Activated naive CD8-positive, alpha-beta T cell treated with anti-CD3 and anti-CD28 coated beads, Interleukin-2, amount 10 ng/mL, durations not matched to agents 7 days and 5 days (primary cell): Measurements from ENCODE around the gene BCAS3. TPM values are rescaled to one million over a fixed set of nuclear protein-coding genes. Genes with fewer than 3 reads are reported as not detected.
A peak's percentile ranks its signal among the peaks of the same experiment; 100 is the strongest.

ENCODE experiments used
- ATAC-seq: fragments of 150-1000 bp; cut with Tn5 transposase; one replicate; pipeline ENCODE4 v1.10.0; 2021; ENCODE audit warnings: low read depth, moderate library complexity
- POLR2A ChIA-PET: fragments of 350-600 bp; sonication (Branson Sonifier 250); formaldehyde crosslinking; loops from one replicate; lab custom pipeline; 2021; ENCODE audit warnings: antibody characterized with exemption; lab: Charles Lee
- DNase-seq: peaks from one replicate; pipeline ENCODE4 v3.0.0; 2021
- H3K27ac Mint-ChIP-seq: one replicate; pipeline ENCODE4 v1.8.0; 2022; ENCODE audit warnings: mild to moderate bottlenecking, mixed read lengths
- H3K27me3 Mint-ChIP-seq: one replicate; pipeline ENCODE4 v1.8.0; 2022; ENCODE audit warnings: mild to moderate bottlenecking, moderate library complexity, mixed read lengths
- H3K36me3 Mint-ChIP-seq: one replicate; pipeline ENCODE4 v1.8.0; 2021; ENCODE audit warnings: mild to moderate bottlenecking, mixed read lengths
- H3K4me1 Mint-ChIP-seq: one replicate; pipeline ENCODE4 v1.8.0; 2021; ENCODE audit warnings: mixed read lengths
- H3K4me3 Mint-ChIP-seq: one replicate; pipeline ENCODE4 v1.8.0; 2022; ENCODE audit warnings: mild to moderate bottlenecking, moderate library complexity, mixed read lengths
- H3K9me3 Mint-ChIP-seq: one replicate; pipeline ENCODE4 v1.8.0; 2021; ENCODE audit warnings: mixed read lengths
- total RNA-seq, 2 experiments: library from RNA; stranded (reverse); gene quantifications; one replicate each; pipeline ENCODE4 v1.2.3, GENCODE V29; 2021

Gene BCAS3
- total RNA-seq, 2 experiments from 2014 or later: 21.6 to 27.3 TPM

- no peak for ATAC-seq
- no peak overlapping the region for H3K4me3 Mint-ChIP-seq
- no peak for DNase-seq
- POLR2A ChIA-PET: no interaction called here
- H3K9me3 Mint-ChIP-seq: peaks cover 7% of the 10 kb centered on the region
- H3K27ac Mint-ChIP-seq: no peak overlapping the region
- peaks cover 13% of the 10 kb centered on the region for H3K4me1 Mint-ChIP-seq
- peaks cover 2% of the 10 kb centered on the region for H3K27me3 Mint-ChIP-seq
- peaks cover 11% of the 10 kb centered on the region for H3K36me3 Mint-ChIP-seq
These were observed 507.7 kb downstream of the BCAS3 start for GRCh38 chr17:61185385-61185784.

- no peak for DNase-seq
- POLR2A ChIA-PET: no interaction called here
- no peaks in the 10 kb centered on the region for H3K27me3 Mint-ChIP-seq
- H3K9me3 Mint-ChIP-seq: peaks cover 5% of the 10 kb centered on the region
- no peak for ATAC-seq
- H3K4me1 Mint-ChIP-seq: peaks cover 13% of the 10 kb centered on the region
- no peak overlapping the region for H3K4me3 Mint-ChIP-seq
- H3K27ac Mint-ChIP-seq: no peak overlapping the region
- peaks cover 14% of the 10 kb centered on the region for H3K36me3 Mint-ChIP-seq
These were observed 509.4 kb downstream of the BCAS3 start for GRCh38 chr17:61187038-61187437.

- H3K27ac Mint-ChIP-seq: no peak overlapping the region
- ATAC-seq: no peak
- H3K4me3 Mint-ChIP-seq: no peak overlapping the region
- DNase-seq: no peak
- H3K9me3 Mint-ChIP-seq: peaks cover 5% of the 10 kb centered on the region
- H3K36me3 Mint-ChIP-seq: peaks cover 14% of the 10 kb centered on the region
- peaks cover 13% of the 10 kb centered on the region for H3K4me1 Mint-ChIP-seq
- no peaks in the 10 kb centered on the region for H3K27me3 Mint-ChIP-seq
- POLR2A ChIA-PET: no interaction called here
These were observed 510.4 kb downstream of the BCAS3 start for GRCh38 chr17:61188081-61188480.

- peaks cover 12% of the 10 kb centered on the region for H3K36me3 Mint-ChIP-seq
- ATAC-seq (peak; percentile 65), DNase-seq (no peak)
- peaks cover 5% of the 10 kb centered on the region for H3K9me3 Mint-ChIP-seq
- POLR2A ChIA-PET: interaction anchor here (0.6 to 1.3 kb wide), 4 partner anchors 12 to 31 kb away, joined by 3 to 6 read pairs (median 4); no protein-coding TSS in a partner anchor
- H3K27ac Mint-ChIP-seq: no peak overlapping the region
- peaks cover 12% of the 10 kb centered on the region for H3K4me1 Mint-ChIP-seq
- peak overlapping the region; percentile 4 for H3K4me3 Mint-ChIP-seq
- H3K27me3 Mint-ChIP-seq: no peaks in the 10 kb centered on the region
These were observed 512.3 kb downstream of the BCAS3 start for GRCh38 chr17:61189968-61190367.

GRCh38 chr17:61196302-61196704 is 518.7 kb downstream of the BCAS3 start:
- peaks cover 3% of the 10 kb centered on the region for H3K36me3 Mint-ChIP-seq
- H3K4me1 Mint-ChIP-seq: no peaks in the 10 kb centered on the region
- DNase-seq (no peak), ATAC-seq (no peak)
- H3K4me3 Mint-ChIP-seq: no peak overlapping the region
- POLR2A ChIA-PET: no interaction called here
- no peak overlapping the region for H3K27ac Mint-ChIP-seq
- H3K27me3 Mint-ChIP-seq: no peaks in the 10 kb centered on the region
- H3K9me3 Mint-ChIP-seq: no peaks in the 10 kb centered on the region

- POLR2A ChIA-PET: no interaction called here
- Mint-ChIP-seq H3K4me1 (peaks cover 2% of the 10 kb centered on the region), H3K27me3 (no peaks in the 10 kb centered on the region), H3K27ac (no peak overlapping the region), H3K9me3 (no peaks in the 10 kb centered on the region), H3K4me3 (no peak overlapping the region), H3K36me3 (no peaks in the 10 kb centered on the region)
- ATAC-seq: no peak
- DNase-seq: no peak
These were observed 519.1 kb downstream of the BCAS3 start for GRCh38 chr17:61196799-61197198.

- POLR2A ChIA-PET: no interaction called here
- no peaks in the 10 kb centered on the region for H3K36me3 Mint-ChIP-seq
- H3K27ac Mint-ChIP-seq: no peak overlapping the region
These were observed 522.0 kb downstream of the BCAS3 start for GRCh38 chr17:61199431-61200338.

GRCh38 chr17:61200339-61200715 is 522.7 kb downstream of the BCAS3 start:
- Mint-ChIP-seq H3K36me3 (no peaks in the 10 kb centered on the region), H3K4me1 (peaks cover 2% of the 10 kb centered on the region), H3K4me3 (no peak overlapping the region), H3K9me3 (no peaks in the 10 kb centered on the region), H3K27me3 (no peaks in the 10 kb centered on the region), H3K27ac (no peak overlapping the region)
- ATAC-seq: no peak
- POLR2A ChIA-PET: no interaction called here
- DNase-seq: no peak

More at GRCh38 chr17:61199431-61200338, 522.0 kb downstream of the BCAS3 start:
- no peak for ATAC-seq
- no peak for DNase-seq
- Mint-ChIP-seq H3K9me3 (no peaks in the 10 kb centered on the region), H3K4me1 (peaks cover 2% of the 10 kb centered on the region), H3K4me3 (no peak overlapping the region), H3K27me3 (no peaks in the 10 kb centered on the region)

- Mint-ChIP-seq H3K4me1 (peaks cover 2% of the 10 kb centered on the region), H3K36me3 (no peaks in the 10 kb centered on the region), H3K27me3 (no peaks in the 10 kb centered on the region), H3K4me3 (no peak overlapping the region), H3K27ac (no peak overlapping the region), H3K9me3 (no peaks in the 10 kb centered on the region)
- DNase-seq (no peak), ATAC-seq (no peak)
- POLR2A ChIA-PET: no interaction called here
These were observed 523.6 kb downstream of the BCAS3 start for GRCh38 chr17:61201211-61201610.

GRCh38 chr17:61202564-61202963 is 524.9 kb downstream of the BCAS3 start:
- no peaks in the 10 kb centered on the region for H3K9me3 Mint-ChIP-seq
- no peak overlapping the region for H3K27ac Mint-ChIP-seq
- no peaks in the 10 kb centered on the region for H3K27me3 Mint-ChIP-seq
- DNase-seq: no peak
- H3K4me3 Mint-ChIP-seq: no peak overlapping the region
- POLR2A ChIA-PET: interaction anchor here (0.6 kb wide), 1 partner anchor 13 kb away, joined by 3 read pairs; no protein-coding TSS in a partner anchor
- ATAC-seq: no peak
- H3K36me3 Mint-ChIP-seq: peaks cover 2% of the 10 kb centered on the region
- H3K4me1 Mint-ChIP-seq: peaks cover 2% of the 10 kb centered on the region

GRCh38 chr17:61203671-61204131 is 526.0 kb downstream of the BCAS3 start:
- POLR2A ChIA-PET: no interaction called here
- H3K27ac Mint-ChIP-seq: no peak overlapping the region
- peaks cover 2% of the 10 kb centered on the region for H3K27me3 Mint-ChIP-seq
- peaks cover 4% of the 10 kb centered on the region for H3K4me1 Mint-ChIP-seq
- H3K36me3 Mint-ChIP-seq: peaks cover 4% of the 10 kb centered on the region
- DNase-seq (no peak), ATAC-seq (no peak)
- no peak overlapping the region for H3K4me3 Mint-ChIP-seq
- H3K9me3 Mint-ChIP-seq: no peaks in the 10 kb centered on the region

- H3K4me1 Mint-ChIP-seq: peaks cover 4% of the 10 kb centered on the region
- H3K27ac Mint-ChIP-seq: no peak overlapping the region
- ATAC-seq (no peak), DNase-seq (no peak)
- POLR2A ChIA-PET: no interaction called here
- no peak overlapping the region for H3K4me3 Mint-ChIP-seq
- peaks cover 5% of the 10 kb centered on the region for H3K27me3 Mint-ChIP-seq
- peaks cover 7% of the 10 kb centered on the region for H3K36me3 Mint-ChIP-seq
- no peaks in the 10 kb centered on the region for H3K9me3 Mint-ChIP-seq
These were observed 526.8 kb downstream of the BCAS3 start for GRCh38 chr17:61204456-61204855.

GRCh38 chr17:61205401-61205800 is 527.8 kb downstream of the BCAS3 start:
- ATAC-seq: no peak
- peaks cover 7% of the 10 kb centered on the region for H3K36me3 Mint-ChIP-seq
- peaks cover 5% of the 10 kb centered on the region for H3K27me3 Mint-ChIP-seq
- no peak overlapping the region for H3K4me3 Mint-ChIP-seq
- no peak overlapping the region for H3K27ac Mint-ChIP-seq
- POLR2A ChIA-PET: no interaction called here
- peaks cover 4% of the 10 kb centered on the region for H3K4me1 Mint-ChIP-seq
- H3K9me3 Mint-ChIP-seq: no peaks in the 10 kb centered on the region
- DNase-seq: no peak

- no peak for ATAC-seq
- H3K36me3 Mint-ChIP-seq: peaks cover 7% of the 10 kb centered on the region
- peaks cover 4% of the 10 kb centered on the region for H3K4me1 Mint-ChIP-seq
These were observed 528.3 kb downstream of the BCAS3 start for GRCh38 chr17:61205931-61206330.

More at GRCh38 chr17:61205931-61206330, 528.3 kb downstream of the BCAS3 start:
- POLR2A ChIA-PET: no interaction called here
- peaks cover 5% of the 10 kb centered on the region for H3K27me3 Mint-ChIP-seq
- no peak overlapping the region for H3K4me3 Mint-ChIP-seq
- DNase-seq: no peak
- H3K9me3 Mint-ChIP-seq: no peaks in the 10 kb centered on the region
- H3K27ac Mint-ChIP-seq: no peak overlapping the region
